ENCODE measurements around the gene ST7L. TPM values are rescaled to one million over a fixed set of nuclear protein-coding genes. Genes with fewer than 3 reads are reported as not detected.

Gene ST7L
- polyA plus RNA-seq, 2 of the 4 experiments (the other 2 are of a cell fraction): 10.5 to 10.8 TPM

Small RNA genes lying within 50 kb of the gene (small RNA-seq; reads per million reads assigned to genes)
- 0 to 0.43 (median 0) reads per million in 6 experiments for gene RNU7-70P

Other genes starting within 250 kb of the ST7L start
- 7.3 and 8.7 TPM in 2 replicates for gene CTTNBP2NL, start 222.9 kb downstream of the ST7L start, polyA plus RNA-seq (2011; rRNA removed)
- 4.9 to 5.8 TPM (median 5.8 TPM) in 3 replicates for gene CTTNBP2NL, start 222.9 kb downstream of the ST7L start, polyA plus RNA-seq (2017; fragmentation: RNase III; extraction: RNeasy Plus Mini Kit Qiagen cat#74134 plus additional on column Dnase treatment)
- gene WNT2B, start 110.2 kb downstream of the ST7L start, polyA plus RNA-seq (2011; rRNA removed): 0.26 and 0.37 TPM in 2 replicates
- 0.21 to 0.32 TPM (median 0.28 TPM) in 3 replicates for gene WNT2B, start 110.2 kb downstream of the ST7L start, polyA plus RNA-seq (2017; fragmentation: RNase III; extraction: RNeasy Plus Mini Kit Qiagen cat#74134 plus additional on column Dnase treatment)
- gene CAPZA1, start 691 bp upstream of the ST7L start, polyA plus RNA-seq (2011; rRNA removed): 99.7 and 136 TPM in 2 replicates
- 103 to 109 TPM (median 104 TPM) in 3 replicates for gene CAPZA1, start 691 bp upstream of the ST7L start, polyA plus RNA-seq (2017; fragmentation: RNase III; extraction: RNeasy Plus Mini Kit Qiagen cat#74134 plus additional on column Dnase treatment)
- 27.3 and 28.3 TPM in 2 replicates for gene MOV10, start 55.5 kb upstream of the ST7L start, polyA plus RNA-seq (2011; rRNA removed)
- 34.5 to 37.4 TPM (median 37.3 TPM) in 3 replicates for gene MOV10, start 55.5 kb upstream of the ST7L start, polyA plus RNA-seq (2017; fragmentation: RNase III; extraction: RNeasy Plus Mini Kit Qiagen cat#74134 plus additional on column Dnase treatment)
- gene RHOC, start 88.0 kb upstream of the ST7L start, polyA plus RNA-seq (2011; rRNA removed): 255 and 321 TPM in 2 replicates
- gene RHOC, start 88.0 kb upstream of the ST7L start, polyA plus RNA-seq (2017; fragmentation: RNase III; extraction: RNeasy Plus Mini Kit Qiagen cat#74134 plus additional on column Dnase treatment): 278 to 298 TPM (median 296 TPM) in 3 replicates
- 0.62 and 0.66 TPM in 2 replicates for gene PPM1J, start 96.2 kb upstream of the ST7L start, polyA plus RNA-seq (2011; rRNA removed)
- gene PPM1J, start 96.2 kb upstream of the ST7L start, polyA plus RNA-seq (2017; fragmentation: RNase III; extraction: RNeasy Plus Mini Kit Qiagen cat#74134 plus additional on column Dnase treatment): 0.32 to 0.51 TPM (median 0.33 TPM) in 3 replicates